ENCODE measurements around the gene KRCC1. TPM values are rescaled to one million over a fixed set of nuclear protein-coding genes. Genes with fewer than 3 reads are reported as not detected.

Gene KRCC1
- total RNA-seq, 1 donor = 36.3 TPM

DNA sequence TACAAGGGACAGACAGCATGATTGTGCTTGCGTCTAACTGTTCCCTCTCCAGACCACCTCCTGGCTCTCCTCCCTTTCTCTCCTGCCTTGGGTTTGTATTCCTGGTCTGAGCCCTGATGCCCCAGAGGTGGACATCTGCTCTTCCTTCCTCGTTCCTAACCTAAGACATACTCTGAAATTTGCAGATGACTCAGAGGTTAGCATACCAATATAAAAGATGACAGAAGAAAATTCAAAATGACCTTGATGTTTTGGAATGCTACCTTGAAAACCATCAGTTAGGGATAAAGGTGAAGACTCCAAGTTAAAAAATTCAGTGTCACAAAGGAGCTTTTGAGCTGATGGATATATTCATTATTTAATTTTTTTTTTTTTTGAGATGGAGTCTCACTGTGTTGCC lies 25.0 kb upstream of the KRCC1 start:
- TF ChIP-seq, protein P1, sequence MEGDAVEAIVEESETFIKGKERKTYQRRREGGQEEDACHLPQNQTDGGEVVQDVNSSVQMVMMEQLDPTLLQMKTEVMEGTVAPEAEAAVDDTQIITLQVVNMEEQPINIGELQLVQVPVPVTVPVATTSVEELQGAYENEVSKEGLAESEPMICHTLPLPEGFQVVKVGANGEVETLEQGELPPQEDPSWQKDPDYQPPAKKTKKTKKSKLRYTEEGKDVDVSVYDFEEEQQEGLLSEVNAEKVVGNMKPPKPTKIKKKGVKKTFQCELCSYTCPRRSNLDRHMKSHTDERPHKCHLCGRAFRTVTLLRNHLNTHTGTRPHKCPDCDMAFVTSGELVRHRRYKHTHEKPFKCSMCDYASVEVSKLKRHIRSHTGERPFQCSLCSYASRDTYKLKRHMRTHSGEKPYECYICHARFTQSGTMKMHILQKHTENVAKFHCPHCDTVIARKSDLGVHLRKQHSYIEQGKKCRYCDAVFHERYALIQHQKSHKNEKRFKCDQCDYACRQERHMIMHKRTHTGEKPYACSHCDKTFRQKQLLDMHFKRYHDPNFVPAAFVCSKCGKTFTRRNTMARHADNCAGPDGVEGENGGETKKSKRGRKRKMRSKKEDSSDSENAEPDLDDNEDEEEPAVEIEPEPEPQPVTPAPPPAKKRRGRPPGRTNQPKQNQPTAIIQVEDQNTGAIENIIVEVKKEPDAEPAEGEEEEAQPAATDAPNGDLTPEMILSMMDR (IDR thresholded peaks at IDR 0.05; ENCODE audit: insufficient read depth, low read depth, low read length) = no peak
- no peak for DNase-seq (ENCODE audit: low read depth)
- H3K4me3 ChIP-seq (ENCODE audit: low read depth, low read length) = no peak overlapping the region

DNA sequence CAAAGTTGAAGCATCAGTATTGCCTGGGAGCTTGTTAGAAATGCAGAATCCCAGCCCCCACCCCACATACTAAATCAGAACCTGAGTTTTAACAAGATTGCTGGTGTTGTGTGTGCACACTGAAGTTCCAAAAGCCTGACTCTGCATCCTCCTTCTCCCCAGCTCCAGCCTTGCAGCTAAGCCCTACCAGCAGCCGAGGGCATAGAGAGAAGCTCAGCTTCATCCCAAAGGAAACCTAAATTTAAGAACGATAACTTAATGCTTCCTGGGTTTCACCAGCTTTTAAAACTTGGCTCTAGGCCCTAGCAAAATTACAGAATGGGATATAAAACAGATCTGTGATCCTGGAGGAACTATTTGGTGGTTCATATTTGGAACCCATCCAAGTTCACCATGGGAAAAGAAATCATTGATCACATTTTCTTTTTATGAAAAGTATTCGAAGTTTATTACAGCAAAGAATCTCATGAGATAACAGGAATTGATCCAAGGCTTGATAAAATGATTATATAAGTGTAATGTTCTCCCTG lies 23.1 kb upstream of the KRCC1 start:
- no peak overlapping the region for H3K4me3 ChIP-seq (ENCODE audit: low read depth, low read length)
- DNase-seq (ENCODE audit: low read depth) = no peak
- TF ChIP-seq, protein P1 (IDR thresholded peaks at IDR 0.05; ENCODE audit: insufficient read depth, low read depth, low read length) = no peak

DNA sequence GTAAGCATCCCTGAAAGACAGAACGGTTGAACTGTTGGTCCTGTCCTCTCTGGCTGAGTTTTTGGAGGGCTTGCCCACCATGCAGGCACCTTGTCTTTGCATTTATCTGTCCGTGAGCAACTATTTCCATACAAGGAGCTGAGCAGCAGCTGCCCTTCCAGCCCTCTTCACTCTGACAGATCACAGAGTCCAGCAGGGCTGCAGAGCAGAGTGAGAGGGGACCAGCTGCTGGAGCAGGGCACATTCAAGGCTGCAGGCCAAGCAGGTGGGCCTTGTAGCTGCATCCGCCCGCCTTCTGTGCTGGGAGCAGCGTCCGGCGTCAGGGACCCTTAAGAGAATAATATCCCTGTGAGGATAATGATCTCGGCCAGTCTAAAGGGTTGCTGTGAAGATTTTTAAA lies 21.5 kb upstream of the KRCC1 start:
- TF ChIP-seq, protein P1 (IDR thresholded peaks at IDR 0.05; ENCODE audit: insufficient read depth, low read depth, low read length) = no peak
- no peak for DNase-seq (ENCODE audit: low read depth)

DNA sequence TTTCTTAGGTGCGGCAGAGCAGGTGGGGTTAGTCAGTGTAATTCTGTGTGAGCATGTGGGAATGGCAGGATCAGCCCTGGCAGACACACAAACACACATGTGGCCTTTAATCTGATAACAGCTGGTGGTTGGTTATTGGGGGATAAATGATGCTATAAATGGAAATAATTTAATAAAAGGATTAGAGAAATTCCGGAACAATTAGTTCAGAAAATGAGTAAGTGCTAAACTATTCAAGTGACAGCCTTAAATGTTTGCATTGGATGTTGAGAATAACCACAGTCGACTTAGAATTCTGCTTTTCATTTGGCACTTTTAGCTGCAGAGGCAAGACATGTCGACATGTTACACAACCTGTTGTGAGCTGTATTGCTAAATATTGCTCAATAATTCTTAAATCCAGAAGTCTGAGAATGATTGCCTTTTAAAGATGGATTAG lies 19.3 kb upstream of the KRCC1 start:
- TF ChIP-seq, protein P1 (IDR thresholded peaks at IDR 0.05; ENCODE audit: insufficient read depth, low read depth, low read length) = no peak
- no peak overlapping the region for H3K4me3 ChIP-seq (ENCODE audit: low read depth, low read length)
- peak; percentile 68 for DNase-seq (ENCODE audit: low read depth)

More for the DNA sequence above, 21.5 kb upstream of the KRCC1 start:
- H3K4me3 ChIP-seq (ENCODE audit: low read depth, low read length) = no peak overlapping the region

DNA sequence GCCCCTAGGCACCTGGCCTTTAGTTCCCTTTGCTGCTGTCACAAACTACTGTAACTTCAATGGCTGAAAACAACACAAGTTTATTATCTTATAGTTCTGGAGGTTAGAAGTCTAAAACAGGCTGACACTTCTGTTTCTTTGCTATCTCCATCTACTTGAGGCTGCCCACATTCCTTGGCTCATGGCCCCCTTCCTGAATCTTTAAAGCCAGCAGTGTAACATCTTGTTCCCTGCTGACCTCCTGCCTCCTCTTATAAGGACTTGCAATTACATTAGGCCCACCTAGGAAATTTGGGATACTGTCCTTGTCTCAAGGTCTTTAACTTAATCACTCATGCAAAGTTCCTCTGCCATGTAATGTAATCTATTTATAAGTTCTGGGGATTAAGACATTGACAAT lies 18.6 kb upstream of the KRCC1 start:
- TF ChIP-seq, protein P1 (IDR thresholded peaks at IDR 0.05; ENCODE audit: insufficient read depth, low read depth, low read length) = no peak
- H3K4me3 ChIP-seq (ENCODE audit: low read depth, low read length) = no peak overlapping the region
- DNase-seq (ENCODE audit: low read depth) = no peak

DNA sequence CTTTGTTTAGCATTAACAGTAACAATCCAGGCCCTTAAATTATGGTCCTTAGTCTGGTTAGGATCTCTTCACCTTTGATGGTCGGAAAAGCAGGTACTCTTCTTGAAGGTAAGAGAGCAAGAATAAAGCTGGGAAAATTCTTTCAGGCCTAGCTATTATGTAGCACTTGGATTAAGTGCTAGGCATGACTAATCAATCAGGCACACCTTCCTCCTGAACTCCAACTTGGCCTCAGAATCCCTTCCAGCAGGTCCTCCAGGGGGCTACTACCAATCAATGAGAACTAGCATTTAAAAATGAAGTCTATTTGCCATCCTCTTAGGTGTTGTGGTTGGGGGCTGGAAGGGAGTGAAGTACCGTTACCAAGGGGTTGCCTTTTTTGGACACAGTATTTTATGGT lies 15.8 kb upstream of the KRCC1 start:
- no peak for DNase-seq (ENCODE audit: low read depth)
- TF ChIP-seq, protein P1 (IDR thresholded peaks at IDR 0.05; ENCODE audit: insufficient read depth, low read depth, low read length) = no peak
- H3K4me3 ChIP-seq (ENCODE audit: low read depth, low read length) = no peak overlapping the region

DNA sequence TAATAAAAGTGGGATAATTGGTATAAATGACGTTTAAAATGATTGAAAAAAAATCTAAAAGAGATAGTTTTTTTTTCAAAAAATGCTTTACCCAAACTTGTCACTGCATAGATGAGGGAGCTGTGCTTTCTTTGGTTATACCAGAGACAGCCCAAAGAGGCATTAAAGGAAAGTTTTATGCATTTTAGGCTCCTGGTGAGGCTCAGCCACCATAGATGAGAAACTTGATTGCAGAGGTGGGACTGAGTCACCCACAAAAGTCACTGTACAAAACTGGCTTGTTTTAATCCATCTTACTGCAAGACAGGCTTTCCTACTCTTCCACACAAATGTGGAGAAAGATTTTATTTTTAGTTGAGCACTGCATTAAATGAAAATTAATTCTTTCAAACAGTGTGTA lies 14.5 kb upstream of the KRCC1 start:
- no peak overlapping the region for H3K4me3 ChIP-seq (ENCODE audit: low read depth, low read length)
- no peak for DNase-seq (ENCODE audit: low read depth)
- TF ChIP-seq, protein P1 (IDR thresholded peaks at IDR 0.05; ENCODE audit: insufficient read depth, low read depth, low read length) = no peak
